NCI-H460 (cell line): Measurements from ENCODE around the gene EML1. TPM values are rescaled to one million over a fixed set of nuclear protein-coding genes. Genes with fewer than 3 reads are reported as not detected.

Experiments
- DNase-seq: peaks from one replicate; pipeline ENCODE4 v3.0.0-alpha.2; 2016; ENCODE audit warnings: low read depth; ENCODE audit errors: extremely low read depth
- total RNA-seq: library from RNA; depleted of rRNA; stranded (reverse); fragments of >200 nt; shearing (Covaris generic); gene quantifications from 2 replicates; pipeline ENCODE4 v1.2.3, GENCODE V29; 2014

The EML1 gene
- total RNA-seq, 1 experiment from 2014 or later = 9.7 TPM

DNA sequence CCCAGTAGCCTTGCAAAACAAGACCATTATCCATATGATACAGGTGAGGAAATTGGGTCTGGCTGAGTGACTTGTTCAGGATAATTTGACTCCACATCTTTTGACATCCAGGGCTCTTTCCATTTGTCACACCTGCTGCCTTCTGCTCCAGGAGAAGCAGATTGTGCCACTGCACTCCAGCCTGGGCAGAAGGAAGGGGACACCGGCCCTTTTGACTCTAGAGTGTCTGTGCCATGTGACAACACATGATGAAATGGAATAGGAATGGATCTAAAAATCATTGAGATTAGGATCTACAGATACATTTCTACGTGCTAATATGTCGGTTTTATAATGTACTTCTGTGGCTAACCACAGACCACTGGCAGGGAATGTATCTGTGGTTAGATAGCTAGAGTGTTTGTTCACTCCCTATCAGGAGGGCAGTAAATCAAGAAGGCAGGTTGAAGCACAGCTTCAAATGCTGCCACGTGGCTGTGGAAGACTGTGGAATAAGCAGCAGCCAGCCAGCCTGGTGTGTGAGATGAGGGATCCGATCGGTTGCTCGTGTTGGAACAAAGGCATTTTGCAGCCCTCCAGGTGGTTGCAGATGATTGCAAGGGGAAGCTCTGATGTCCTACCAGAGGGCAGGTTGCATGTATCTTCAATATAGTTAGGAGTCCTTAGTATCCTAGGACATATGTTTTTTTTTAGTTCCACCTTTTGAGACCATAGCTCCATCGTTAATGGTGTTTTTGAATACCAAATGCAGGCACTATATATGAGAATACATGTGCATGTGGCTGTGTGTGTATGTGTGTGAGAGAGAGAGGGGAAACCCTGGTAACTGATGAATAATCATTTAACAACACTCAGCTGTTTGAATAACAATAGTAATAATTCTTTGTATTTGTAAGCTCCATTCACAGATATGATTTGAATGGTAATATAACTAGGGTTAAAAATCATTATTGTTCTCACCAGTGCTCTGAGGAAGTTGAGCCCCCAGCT, 28.6 kb downstream of the EML1 start:
- DNase-seq = no peak

DNA sequence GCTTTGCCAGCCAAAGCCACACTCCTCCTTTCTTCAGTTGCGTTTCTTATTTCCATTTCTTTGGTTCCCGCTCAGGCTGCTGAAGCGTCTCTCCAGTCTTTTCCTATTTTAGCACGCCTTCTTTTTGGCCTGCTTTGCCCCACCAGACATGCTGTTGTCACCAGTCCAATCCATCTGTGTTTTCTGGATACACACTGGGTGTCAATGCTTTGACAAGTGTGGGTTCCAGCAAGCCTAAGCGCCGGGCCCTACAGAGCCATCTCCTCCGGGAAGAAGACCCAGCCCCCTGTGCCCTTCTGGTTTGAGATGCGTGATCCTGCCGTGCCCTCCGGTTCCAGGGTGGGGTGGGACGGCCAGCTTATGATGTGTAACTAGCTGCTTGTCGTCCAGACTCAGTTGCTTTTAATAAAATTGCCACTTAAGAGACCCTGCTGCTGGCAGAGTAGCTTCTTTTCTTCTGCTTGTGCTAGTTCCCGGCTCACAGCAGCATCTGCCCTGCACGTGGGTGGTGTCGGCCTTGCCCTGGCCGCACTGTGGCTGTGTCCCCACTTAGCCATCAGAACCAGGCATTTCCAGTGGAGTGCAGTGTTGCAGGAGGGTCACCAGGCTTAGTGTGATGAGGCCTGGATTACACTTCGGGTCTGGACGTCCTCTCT, 29.7 kb downstream of the EML1 start:
- DNase-seq = no peak

DNA sequence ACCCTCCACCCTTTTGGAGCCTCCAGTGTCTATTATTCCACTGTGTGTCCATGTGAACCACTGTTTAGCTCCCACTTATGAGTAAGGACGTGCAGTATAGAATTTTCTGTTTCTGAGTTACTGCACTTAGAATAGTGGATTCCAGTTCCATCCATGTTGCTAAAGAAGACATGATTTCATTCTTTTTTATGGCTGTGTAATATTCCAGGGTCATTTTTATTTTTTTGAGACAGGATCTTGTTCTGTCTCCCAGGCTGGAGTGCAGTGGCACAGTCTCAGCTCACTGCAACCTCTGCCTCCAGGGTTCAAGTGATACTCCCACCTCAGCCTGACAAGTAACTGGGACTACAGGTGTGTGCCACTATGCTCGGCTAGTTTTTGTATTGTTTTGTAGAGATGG, 31.6 kb downstream of the EML1 start:
- DNase-seq = no peak

DNA sequence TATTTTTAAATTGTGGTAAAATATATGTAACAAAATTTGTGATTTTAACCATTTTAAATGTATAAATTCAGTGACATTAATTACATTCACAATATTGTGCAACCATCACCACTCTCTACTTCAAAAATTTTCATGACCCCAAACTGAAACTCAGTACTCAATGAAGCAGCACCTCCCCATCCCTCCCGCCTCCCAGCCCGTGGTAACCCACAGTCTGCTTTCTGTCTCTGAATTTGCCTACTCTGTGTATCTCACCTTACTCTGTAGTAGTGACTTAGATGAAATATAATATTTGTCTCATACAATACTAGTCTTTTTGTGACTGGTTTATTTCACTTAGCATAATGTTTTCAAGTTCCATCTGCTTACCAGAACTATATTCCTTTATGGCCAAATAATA, 36.2 kb downstream of the EML1 start:
- DNase-seq = no peak

DNA sequence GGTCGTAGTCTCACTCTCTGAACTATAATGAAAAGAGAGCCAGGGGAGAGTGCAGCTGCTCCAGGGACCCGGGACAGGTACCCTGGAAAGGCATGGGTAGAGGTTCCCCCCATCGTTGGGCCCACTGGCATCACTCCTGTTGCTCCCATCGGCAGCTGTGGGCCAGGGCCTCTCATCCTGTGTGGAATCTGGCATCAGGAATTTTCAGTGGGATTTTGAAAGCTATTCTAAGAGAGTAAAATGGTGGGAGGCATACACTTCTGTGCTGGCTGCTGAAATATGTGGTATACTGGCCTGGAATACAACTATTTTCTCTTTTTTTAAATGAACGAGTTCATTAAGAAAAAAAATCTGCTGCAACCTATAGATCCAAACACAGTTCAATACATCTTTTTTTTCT, 38.1 kb downstream of the EML1 start:
- DNase-seq = no peak

DNA sequence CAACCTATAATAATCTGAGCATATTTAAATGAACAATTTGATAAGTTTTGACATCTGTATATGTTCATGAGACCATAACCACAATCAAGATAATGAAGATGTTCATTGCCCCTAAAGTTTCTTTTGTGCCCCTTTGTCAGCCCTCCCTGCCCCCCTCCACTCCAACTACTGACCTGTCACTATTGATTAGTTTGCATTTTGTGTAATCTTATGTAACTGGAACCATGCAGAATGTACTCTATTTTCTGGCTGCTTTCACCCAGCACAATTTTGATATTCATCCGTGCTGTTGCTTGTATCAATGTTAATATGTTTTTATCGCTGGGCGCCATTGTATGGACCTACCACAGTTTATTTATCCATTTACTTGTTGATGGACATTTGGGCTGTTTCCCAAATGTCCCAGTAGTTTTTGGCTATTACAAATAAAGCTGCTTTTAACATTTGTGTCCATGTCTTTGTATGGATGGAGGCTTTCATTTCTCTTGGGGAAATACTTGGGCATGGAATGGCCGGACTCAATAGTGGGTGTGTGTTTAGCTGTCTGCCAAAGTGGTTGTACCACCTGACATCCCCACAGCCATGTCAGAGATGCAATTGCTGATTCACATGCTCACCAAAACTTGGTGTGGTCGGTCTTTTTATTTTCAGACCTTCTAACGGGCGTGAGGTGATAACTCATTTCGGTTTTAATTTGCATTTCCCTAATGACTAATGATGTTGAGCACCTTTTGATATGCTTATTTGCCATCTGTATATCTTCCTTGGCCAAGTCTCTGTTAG, 38.9 kb downstream of the EML1 start:
- DNase-seq = no peak

DNA sequence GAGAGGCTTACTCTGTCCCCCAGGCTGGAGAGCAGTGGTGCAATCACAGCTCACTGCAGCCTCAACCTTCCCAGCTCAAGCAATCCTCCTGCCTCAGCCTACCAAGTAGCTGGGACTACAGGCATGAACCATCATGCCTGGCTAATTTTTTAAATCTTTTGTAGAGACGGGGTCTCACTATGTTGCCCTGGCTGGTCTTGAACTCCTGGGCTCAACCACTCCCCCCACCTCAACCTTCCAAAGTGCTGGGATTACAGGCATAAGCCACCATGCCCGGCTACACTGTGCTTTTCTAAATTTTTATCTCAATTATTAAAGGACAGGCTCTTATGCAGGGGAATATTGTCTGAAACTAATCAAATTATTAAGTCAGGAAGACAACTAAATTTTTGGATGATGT, 44.6 kb downstream of the EML1 start:
- DNase-seq = no peak

DNA sequence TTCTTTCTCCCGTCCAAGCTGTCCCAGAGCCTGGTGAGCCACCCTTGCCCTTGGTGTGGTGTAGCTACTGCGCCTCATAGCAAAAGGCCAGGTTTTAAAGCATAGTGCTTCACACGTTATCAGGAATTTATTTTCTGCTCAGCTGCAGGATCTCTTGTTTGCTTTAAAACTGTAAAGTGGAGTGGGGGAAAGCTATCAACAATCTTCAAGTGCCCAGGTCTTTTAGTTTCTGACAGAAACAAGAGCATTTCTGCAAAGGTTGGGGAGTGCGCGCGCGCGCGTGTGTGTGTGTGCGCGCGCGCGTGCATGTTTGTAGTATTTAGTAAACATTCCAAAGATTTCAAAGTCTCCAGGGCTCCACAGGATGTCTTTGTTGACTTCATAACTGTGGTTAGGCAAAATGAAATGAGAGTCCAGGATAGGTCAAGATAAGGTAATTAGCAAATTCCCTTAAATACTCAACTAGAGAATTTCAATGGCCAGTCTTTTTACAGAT, 45.5 kb downstream of the EML1 start:
- DNase-seq = no peak

DNA sequence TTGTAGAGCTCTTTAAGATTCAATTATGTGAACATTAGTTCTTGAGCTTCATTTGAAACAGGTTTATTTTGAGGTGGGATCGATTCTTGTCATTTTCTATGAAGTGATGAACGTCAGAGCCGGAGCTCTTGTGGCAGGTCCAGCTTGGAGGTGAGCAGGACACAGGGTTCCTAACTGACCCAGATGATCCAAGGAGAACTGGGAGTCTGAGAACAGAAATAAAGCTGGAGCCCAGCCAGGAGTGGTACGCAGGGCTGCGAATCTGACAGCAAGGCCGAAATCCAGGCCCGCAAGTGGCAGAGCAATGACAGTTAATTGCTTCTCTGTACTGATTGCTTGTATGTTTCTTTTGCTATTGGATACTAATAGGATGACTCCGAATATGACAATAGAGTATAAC, 46.5 kb downstream of the EML1 start:
- DNase-seq = no peak

DNA sequence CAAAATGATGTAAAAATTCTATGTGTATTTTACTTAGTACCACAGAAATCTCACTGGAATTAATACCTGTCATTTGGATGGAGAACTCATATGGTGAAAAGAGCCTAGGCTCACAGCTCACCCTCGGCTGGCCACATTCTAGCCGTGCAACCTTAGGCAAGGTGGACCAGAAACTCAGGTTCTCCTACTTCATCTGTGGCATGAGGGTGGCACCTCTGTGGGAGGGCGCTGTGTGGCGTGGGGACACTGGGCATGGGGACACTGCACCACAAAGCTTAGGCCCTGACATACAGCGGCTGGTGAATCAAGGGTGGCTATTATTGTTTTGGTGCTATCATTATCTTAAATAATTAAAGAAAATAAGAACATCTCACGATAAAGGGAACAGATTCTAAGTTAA, 47.1 kb downstream of the EML1 start:
- DNase-seq = no peak

DNA sequence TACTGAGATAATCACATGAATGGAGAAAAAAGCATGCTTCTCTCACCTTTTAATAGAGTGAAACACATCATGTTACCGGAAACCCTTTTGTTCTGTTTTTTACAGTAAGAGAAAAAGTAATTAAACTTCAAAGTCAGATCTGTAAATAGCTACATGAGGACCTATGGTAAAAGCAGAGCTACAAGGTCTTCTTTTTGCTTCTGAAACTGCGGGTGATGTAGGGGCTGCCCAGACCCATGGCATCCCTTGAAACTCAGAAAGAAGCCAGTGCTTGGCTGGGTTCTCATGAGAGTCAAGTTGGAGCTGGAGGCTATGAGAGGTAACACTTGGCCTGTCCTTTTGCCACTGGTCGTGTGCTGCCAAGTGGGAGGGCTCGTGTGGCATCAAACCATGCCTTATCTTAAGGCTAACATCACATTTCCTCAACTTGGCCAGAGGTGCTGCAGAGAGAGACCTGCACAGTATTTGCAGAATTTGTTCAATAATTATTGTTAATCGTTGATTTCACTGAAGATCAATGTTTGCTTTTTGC, 47.6 kb downstream of the EML1 start:
- DNase-seq = no peak

DNA sequence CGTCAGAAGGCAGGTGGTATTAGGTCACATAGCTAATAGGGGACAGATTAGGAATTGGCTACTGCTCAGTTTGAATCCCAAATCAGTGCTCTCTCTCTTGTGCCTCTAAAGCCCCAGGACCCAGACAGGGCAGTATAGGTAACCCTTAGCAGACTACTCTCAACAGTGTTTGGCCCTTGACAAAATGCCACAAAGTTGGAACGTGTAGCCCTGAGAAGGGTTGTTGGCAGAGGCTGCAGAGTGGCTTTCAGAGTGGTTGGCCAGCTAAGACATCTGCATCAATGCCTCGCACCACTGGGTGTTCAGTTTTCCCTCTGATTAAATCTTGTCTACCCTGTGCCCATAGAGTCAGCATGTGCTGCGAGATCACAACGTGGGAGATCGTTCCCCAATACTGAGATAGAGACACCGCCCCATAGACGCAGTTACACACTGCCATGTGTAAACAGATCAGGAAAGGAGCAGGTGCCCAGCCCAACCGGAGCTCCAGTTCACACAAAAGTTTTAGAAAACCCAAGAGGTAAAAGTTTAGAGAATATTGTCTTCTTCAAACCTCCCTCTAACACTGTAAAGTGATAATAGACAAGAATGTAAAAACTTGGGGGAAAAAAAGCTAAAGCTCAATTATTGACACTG, 48.3 kb downstream of the EML1 start:
- DNase-seq = no peak

DNA sequence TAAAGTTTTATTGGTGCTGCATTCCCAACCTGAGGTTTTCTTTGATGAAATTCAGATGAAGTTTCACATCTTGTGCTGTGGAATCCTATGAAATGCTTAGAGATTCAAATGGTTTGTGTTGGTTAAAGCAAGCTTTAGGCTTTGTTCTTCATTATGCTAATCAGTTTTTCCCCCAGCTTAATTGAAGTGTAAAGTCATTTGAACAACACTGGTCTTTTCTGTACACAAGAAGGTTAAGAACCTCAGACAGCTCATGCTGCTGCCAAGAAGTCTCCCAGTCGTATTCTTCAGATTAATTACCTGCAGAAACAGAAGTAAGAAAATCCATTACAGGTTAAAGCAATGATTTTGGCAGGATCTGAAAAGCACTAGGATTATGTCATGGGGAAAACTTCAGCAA, 48.9 kb downstream of the EML1 start:
- no peak for DNase-seq

DNA sequence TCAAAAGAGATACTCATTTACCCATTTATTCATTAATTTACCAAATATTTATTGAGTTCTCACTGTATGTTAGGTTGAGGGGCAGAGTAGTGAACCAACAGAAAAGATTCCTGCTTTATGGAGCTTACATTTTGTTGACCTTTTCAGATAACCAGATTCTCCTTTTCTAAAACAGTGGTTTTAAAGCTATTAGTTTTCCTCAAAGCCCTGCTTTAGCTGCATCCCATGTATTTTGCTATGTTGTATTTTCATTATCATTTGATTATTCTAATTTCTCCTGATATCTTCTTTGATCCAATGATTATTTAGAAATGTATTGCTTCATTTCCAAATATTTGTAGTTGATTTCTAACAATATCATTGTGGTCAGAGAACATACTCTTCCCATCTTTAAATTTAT, 53.6 kb downstream of the EML1 start:
- no peak for DNase-seq

DNA sequence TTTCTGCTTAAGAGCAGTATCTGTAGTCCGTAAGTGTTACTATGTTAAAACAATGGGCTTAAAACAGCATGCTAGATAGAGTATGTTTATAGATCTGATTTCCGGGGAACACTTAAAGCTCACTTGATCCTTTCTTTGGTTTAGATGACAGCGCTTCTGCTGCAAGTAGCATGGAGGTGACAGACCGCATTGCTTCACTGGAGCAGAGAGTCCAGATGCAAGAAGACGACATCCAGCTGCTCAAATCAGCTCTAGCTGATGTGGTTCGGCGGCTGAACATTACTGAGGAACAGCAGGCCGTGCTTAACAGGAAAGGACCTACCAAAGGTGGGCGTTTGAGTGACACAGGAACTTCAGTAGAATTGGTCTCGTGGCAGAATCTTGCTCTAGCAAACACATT, 57.5 kb downstream of the EML1 start:
- no peak for DNase-seq

DNA sequence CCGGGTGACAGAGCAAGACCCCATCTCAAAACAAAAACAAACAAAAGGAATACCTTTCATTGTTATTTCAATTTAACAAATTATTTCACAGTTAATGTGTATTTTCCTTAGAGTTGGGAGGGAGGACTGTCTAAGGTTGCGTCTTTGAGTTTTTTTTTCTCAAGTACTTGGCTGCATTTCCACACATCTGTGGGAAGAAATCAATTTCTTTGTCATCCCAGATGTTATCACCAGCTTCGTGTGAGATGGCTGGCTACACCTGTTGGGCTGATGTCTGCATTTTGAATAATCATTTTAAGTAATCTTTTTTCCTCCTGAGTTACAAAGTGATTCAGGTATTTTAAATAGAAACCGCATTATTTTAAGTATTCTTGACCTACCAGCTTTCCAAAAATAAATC, 59.4 kb downstream of the EML1 start:
- DNase-seq = no peak

DNA sequence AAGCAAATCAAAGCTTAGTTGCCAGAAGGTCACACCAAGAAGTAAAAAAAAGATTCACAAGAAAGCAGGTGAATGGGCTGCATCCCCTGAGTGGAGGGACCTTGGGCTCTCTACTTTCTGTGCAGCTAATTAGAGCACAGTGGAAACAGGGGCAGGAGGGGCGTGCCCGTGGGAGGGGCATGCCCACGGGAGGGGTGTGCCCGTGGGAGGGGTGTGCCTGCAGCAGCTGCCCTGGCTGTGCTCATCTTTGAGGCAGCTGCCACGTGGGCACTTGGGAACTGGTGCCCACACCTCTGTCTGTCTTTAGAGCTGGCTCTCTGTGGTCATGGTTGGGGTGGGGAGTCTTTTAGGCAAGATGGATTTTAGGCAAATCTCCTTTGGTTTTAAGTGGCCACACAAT, 60.0 kb downstream of the EML1 start:
- no peak for DNase-seq

DNA sequence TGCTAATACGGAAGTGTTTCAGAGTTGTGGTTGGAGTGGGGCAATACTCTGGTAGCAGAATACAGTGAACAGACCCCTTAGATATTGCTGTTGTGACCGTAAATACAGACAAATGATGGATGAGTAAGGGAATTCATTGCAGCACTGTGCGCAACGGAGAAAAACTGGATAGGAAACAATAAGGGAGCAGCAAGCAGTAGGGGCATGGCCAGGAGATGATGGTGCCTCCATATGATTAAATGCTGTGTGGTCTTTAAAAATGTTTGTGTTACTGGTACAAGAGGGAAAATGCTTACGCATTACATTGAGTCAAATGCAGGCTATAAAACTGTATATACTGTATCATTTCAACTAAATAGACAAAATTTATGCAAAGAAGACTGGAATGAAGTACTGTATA, 61.6 kb downstream of the EML1 start:
- DNase-seq = no peak

DNA sequence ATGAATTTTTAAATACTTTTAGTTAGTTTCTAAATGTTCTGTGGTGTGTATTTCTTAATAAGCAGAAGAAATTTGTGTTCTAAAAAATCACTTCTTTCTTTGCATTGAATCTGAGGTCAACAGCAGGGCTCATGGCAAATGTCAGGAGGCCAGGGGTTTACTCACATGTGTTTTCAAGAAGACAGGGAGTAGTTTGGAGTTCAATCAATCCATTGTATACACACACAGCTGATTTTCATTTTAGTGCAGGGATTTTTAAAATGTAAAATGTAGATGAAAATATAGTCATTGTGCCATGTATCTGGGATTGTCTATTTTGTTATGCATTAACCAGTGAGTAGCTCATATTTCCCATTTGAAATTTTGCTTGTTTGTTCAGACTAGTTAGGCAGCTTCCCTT, 62.1 kb downstream of the EML1 start:
- no peak for DNase-seq

DNA sequence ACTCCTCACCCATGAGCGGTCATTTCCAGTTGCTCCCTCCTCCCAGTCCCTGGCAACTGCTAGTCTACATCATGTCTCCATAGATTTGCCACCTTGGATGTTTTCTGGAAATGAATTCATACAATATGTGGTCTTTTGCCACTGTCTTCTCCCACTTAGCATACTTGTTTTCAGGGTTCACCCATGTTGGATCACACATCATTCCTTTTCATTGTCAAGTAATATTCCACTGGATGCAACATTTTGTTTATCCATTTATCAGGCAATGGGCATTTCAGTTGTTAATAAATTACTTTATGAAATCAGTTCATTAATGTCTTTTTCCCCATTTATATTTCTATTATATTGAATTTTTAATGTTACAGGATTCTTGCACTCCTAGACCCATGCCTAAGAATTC, 64.3 kb downstream of the EML1 start:
- no peak for DNase-seq
